ENCODE measurements around the gene FSIP1.

- no peak for TF ChIP-seq POLR2A (IDR thresholded peaks at IDR 0.05; ENCODE audit: low read depth, low read length)
- no peak for TF ChIP-seq POLR2AphosphoS5 (IDR thresholded peaks at IDR 0.05; ENCODE audit: low read depth, low read length)
Observed at GRCh38 chr15:39646425-39646824, 136.2 kb downstream of the FSIP1 start.
